ENCODE results near the gene LPAR3.
A peak's percentile ranks its signal among the peaks of the same experiment; 100 is the strongest.
"Not testable (repeated sequence)": the region's sequence is repeated elsewhere in the genome, so short reads cannot be mapped to it uniquely, and the experiment has no call there.

LPAR3 gene

GRCh38 chr1:84892705-84893618 is at the start of gene LPAR3:
LPAR3 (minus strand) TSS chr1:84893206; CDS start chr1:84866120, 27,086 bp downstream.
- DNase-seq (ENCODE audit: low read depth in 3 of 3, low spot score in 1 of 3), result no peak

GRCh38 chr1:84941843-84942242 is 48.8 kb upstream of the LPAR3 start:
- no peak for DNase-seq (ENCODE audit: low read depth in 3 of 3, low spot score in 1 of 3)

- DNase-seq (ENCODE audit: low read depth in 3 of 3, low spot score in 1 of 3), result no peak
Observed at GRCh38 chr1:84940481-84940880, 47.5 kb upstream of the LPAR3 start.

- DNase-seq (ENCODE audit: low read depth in 3 of 3, low spot score in 1 of 3), result no peak
Observed at GRCh38 chr1:84939761-84940160, 46.8 kb upstream of the LPAR3 start.

DNA sequence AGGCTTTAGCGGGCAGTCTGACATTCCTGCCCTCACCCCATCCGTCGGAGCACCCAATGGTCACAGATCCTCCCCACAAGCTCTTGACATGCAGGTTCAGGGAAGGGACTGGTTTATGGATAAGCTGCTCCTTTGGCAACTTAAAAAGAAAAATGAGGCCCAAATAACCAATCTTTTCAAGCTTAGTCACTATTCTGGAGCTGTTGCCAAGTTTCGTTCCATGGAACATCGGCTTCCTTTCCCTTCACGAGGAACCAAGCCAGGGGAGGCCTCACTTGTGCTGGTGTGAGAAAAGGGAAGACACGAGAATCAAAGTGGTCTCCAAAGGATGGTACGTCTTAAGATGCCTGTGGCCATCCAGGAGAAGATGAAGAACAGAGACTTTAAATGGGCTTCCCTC is 46.1 kb upstream of the LPAR3 start:
- DNase-seq (ENCODE audit: low read depth in 3 of 3, low spot score in 1 of 3), result no peak

DNA sequence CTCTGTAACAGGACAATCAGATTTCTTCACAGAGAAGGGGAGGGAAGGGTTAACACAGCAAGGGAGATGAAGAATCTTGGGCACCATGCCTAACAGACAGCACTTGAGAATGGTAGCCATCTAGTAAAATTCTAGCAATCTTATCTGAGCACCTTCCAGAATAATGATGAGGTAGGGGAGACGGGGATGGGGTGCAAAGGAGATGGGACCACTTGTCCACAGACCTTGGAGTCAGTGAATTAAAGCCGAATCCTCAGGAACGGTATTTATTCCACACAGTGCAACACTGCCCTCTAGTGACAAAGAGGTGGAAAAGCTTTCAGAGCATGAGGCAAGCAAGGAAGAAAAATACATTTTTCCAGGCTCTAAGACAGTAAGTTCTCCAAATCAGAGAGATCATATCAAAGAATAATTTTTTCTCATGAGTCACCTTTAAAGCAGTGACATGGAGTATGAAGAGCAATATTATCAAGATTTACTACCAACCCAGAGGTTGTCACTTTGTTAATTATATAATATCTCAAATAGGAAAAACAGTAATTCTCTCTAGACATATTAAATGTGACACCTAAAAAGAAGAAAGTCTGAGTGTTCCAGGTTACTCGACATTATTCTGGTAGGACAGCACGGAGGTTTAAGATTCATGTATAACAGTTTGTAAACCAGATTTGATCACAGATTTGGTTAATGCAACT is 43.3 kb upstream of the LPAR3 start:
- peak in 1 of 3 donors; percentile 3 for DNase-seq (ENCODE audit: low read depth in 3 of 3, low spot score in 1 of 3)

GRCh38 chr1:84933011-84933611 is 40.1 kb upstream of the LPAR3 start:
- no peak for DNase-seq (ENCODE audit: low read depth in 3 of 3, low spot score in 1 of 3)

DNA sequence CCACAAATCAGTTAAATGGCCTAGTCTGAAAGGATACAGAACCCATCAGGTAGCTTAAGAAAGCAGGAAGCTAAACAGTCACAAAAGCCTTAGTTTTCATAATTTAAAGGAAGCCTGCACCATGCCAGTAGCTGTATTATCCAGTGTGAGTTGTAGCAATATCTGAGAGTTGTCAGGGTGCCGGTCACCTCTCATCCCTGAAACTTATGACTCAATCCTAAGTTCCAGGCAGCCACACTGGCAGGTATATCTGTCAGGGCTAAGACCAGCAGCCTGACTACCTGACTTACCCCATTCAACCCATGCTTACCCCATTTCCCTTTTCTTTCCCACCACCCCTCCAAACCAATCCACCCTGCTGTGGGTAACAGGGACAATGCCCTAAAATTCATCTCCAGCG is 37.8 kb upstream of the LPAR3 start:
- DNase-seq (ENCODE audit: low read depth in 3 of 3, low spot score in 1 of 3), result no peak

GRCh38 chr1:84930329-84930728 is 37.3 kb upstream of the LPAR3 start:
- no peak for DNase-seq (ENCODE audit: low read depth in 3 of 3, low spot score in 1 of 3)

DNA sequence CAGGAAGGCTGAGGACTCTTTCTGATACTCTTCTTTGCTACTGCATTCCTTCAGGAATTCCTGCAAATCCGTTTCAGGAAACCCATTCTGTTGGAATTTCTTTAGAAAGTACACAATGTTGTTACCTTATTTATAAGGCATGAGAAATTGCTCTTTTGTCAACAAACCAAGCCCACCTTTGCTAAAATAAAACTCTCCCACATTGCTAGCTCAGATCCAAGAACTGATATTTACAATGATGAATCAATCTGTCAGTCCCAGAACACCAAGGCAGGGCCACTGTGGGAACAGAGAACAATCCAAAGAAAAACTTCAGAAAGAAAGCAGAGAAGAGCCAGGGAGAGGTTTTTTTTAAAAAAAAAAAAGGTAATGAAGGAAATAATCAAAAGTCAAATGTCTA is 36.6 kb upstream of the LPAR3 start:
- DNase-seq (ENCODE audit: low read depth in 3 of 3, low spot score in 1 of 3), result no peak

DNA sequence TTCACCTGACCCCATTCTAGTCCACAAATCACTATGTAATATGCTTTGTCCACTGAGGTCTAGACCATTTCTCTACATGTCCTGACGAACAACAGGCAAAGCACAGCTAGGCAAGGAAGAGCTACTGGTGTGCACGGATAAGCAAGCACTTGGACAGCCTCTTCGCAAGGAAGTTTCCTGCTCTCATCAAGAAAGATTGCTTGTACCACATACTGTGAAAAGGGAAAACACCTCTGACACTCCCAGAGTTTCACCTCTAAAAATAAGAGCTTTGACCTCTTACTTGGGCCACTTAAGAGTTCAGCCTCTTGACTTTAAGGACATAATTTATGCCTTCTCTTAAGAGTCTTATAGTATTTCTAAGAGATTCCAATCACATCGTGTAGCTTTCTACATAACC is 36.0 kb upstream of the LPAR3 start:
- no peak for DNase-seq (ENCODE audit: low read depth in 3 of 3, low spot score in 1 of 3)

DNA sequence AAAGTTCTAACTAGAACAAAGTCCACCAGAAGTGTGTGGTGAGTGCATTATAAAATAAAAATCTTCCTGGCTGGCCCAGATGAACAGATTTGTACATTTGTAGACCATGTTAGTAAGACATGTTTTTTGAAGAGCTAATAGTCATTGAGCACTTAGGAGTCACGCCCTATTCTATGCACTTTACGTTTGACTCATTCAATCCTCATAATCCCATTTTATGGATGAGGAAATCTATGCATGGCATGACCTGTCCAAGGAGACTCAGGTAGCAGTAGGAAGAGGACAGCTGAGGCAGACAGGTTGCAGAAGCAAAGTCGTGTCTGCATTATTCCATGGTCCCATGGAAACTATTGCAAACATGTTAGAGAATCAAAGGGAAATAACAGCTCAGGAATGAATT is 30.3 kb upstream of the LPAR3 start:
- DNase-seq (ENCODE audit: low read depth in 3 of 3, low spot score in 1 of 3), result no peak

- no peak for DNase-seq (ENCODE audit: low read depth in 3 of 3, low spot score in 1 of 3)
Observed at GRCh38 chr1:84920159-84920558, 27.2 kb upstream of the LPAR3 start.

GRCh38 chr1:84919461-84919970 is 26.5 kb upstream of the LPAR3 start:
- DNase-seq (ENCODE audit: low read depth in 3 of 3, low spot score in 1 of 3), result no peak

GRCh38 chr1:84918726-84919336 is 25.8 kb upstream of the LPAR3 start:
- DNase-seq (ENCODE audit: low read depth in 3 of 3, low spot score in 1 of 3), result no peak

DNA sequence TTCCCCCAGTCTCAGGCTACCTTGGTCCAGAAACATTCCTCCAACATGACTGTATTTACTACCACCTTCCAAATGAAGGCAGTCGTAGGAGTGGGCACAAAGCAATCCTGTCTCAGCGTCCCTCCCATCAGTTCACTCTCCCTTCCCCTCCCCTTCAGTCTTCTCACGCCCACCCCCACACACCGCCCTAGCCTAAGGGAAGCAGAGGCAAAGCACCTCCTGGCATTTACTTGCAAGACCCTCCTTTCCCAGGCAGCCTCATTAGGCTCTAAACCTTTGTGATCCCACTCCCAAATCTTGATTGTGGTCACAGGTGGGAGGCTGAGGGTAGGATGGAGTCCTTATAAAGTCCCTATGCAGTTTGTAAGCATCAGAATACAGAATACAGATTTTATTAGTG is 23.9 kb upstream of the LPAR3 start:
- DNase-seq (ENCODE audit: low read depth in 3 of 3, low spot score in 1 of 3), result no peak

DNA sequence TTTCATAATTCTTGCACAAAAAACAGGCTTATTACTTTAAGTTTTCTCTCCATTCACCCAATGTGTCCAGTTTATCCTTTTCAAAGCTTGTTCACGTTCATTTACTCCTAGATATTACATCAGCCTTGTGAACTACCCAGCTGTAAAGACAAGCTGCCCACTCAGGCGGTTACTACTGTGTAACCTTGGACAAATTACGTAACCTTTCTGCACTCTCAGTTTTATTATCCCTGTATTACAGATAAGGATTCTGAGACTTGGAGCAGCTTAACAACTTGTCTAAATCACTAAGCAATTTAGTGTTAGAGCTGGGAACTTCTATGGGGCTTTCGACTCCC is 20.5 kb upstream of the LPAR3 start:
- no peak for DNase-seq (ENCODE audit: low read depth in 3 of 3, low spot score in 1 of 3)

DNA sequence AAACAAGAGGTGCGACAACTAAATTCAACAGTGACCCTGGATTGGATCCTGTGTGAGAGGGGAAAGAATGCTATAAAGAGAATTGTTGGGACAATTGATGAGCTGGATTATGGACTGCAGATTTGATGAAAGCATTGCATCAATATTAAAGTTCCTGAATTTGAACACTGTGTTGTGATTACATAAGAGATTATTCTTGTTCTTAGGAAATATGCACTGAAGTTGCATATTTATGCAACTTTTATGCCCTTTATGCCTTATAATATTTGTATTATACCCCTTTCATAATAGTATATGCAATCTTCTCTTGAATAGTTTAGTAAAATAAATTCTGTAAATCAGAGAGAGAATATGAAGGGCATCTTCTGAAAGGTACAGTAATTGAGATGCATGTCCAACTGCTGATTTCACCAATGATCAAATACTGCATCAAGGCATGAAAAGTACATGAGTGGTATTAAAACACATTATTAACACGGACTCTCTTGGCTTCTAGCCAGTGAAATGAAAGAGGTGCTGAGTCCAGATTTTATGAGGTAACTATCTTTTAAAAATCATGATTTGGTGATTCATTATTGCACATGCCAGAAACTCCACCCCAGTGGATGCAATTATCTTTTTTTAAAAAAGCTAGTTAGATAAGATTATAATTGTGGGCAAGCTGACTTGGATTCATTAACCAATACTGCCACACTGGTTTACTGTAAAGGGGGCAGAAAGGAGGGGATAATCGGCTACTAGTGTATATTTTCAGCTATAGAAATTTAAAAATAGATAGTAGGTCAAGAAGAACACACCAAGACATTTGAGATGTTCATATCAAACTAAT is 19.9 kb upstream of the LPAR3 start:
- DNase-seq (ENCODE audit: low read depth in 3 of 3, low spot score in 1 of 3), result no peak

DNA sequence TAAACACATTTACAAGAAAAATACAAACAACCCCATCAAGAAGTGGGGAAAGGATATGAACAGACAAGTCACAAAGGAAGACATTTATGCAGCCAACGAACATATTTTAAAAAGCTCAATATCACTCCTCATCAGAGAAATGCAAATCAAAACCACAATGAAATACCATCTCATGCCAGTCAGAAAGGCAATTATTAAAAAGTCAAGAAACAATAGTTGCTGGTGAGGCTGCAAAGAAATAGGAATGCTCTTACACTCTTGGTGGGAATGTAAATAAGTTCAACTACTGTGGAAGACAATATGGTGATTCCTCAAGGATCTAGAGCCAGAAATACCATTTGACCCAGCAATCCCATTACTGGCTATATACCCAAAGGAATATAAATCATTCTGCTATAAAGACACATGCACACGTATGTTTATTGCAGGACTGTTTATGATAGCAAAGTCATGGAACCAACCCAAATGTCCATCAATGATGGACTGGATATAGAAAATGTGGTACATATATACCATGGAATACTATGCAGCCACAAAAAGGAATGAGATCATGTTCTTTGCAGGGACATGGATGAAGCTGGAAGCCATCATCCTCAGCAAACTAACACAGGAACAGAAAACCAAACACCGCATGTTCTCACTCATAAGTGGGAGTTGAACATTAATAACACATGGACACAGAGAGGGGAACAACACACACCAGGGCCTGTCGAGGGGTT is 15.9 kb upstream of the LPAR3 start:
- DNase-seq (ENCODE audit: low read depth in 3 of 3, low spot score in 1 of 3), result not testable (repeated sequence)

Measured in stimulated activated CD4-positive, alpha-beta T cell treated with anti-CD3 and anti-CD28 coated beads, TNF-alpha, amount 100 ng/mL, for 1 hour (primary cell).